AG04450 (cell line): ENCODE results near the gene KIF6. TPM values are rescaled to one million over a fixed set of nuclear protein-coding genes. Genes with fewer than 3 reads are reported as not detected.
"Not testable (repeated sequence)": the region's sequence is repeated elsewhere in the genome, so short reads cannot be mapped to it uniquely, and the experiment has no call there.

ENCODE experiments used
- CTCF ChIA-PET: fragments of 300-600, 350-600 bp; formaldehyde crosslinking; extraction: SDS; loops from one replicate; lab custom pipeline; 2022; ENCODE audit warnings: antibody characterized with exemption, inconsistent platforms; lab: Charles Lee
- POLR2A ChIA-PET: fragments of 350-600 bp; formaldehyde crosslinking; extraction: SDS; loops from one replicate; lab custom pipeline; 2021; ENCODE audit warnings: antibody characterized with exemption, inconsistent platforms; lab: Yijun Ruan, JAX
- DNase-seq: peaks from one replicate; pipeline ENCODE4 v3.0.0-alpha.2; 2011; ENCODE audit warnings: low read depth, low spot score
- H3K27ac ChIP-seq: one replicate; pipeline ENCODE4 v1.5.1; 2012; ENCODE audit warnings: low read depth, low read length, control low read depth
- H3K27me3 ChIP-seq: one replicate; pipeline ENCODE4 v1.6.0; 2012; ENCODE audit warnings: low read length; ENCODE audit not compliant: control insufficient read depth, insufficient read depth
- H3K4me3 ChIP-seq: 2 replicates; pipeline ENCODE4 v1.5.1; 2011; ENCODE audit warnings: mild to moderate bottlenecking, low read depth, low read length, control low read depth
- H3K9me3 ChIP-seq: 2 replicates; pipeline ENCODE4 v1.5.1; 2012; ENCODE audit warnings: low read length; ENCODE audit not compliant: control insufficient read depth, insufficient read depth
- polyA plus RNA-seq: library from polyadenylated mRNA; depleted of rRNA; stranded (reverse); fragments of >200 nt; gene quantifications from 2 replicates; pipeline ENCODE4 v1.2.3, GENCODE V29; 2011
- TF ChIP-seq, protein P1 (sequence below): IDR thresholded peaks from 2 replicates; pipeline ENCODE4 v1.5.1; 2011; ENCODE audit warnings: low read depth, low read length, control low read depth, inconsistent platforms

Gene KIF6
- polyA plus RNA-seq, 1 experiment = 0.02 TPM

DNA sequence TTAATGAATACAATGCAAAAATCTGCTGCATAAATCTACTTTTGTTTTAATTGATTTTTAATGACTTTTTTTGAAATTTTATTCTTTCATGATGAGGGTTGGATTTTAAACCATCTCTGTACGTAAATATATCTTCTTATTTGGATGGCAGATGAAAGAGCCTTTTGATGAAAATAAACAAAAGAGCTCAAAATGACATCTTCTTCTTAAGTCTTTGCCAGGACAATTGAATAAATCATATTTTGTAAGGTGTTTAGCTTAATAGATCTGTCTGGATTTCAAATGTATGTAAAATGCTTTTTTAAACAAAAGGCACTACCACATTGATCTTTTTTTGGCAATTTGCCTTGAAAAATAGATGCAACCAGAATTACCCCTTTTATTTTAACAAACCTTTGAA, 39.3 kb downstream of the KIF6 start:
- Histone ChIP-seq H3K9me3 (no peaks in the 10 kb centered on the region), H3K27ac (no peak overlapping the region), H3K4me3 (no peak overlapping the region), H3K27me3 (no peaks in the 10 kb centered on the region)
- POLR2A ChIA-PET = no interaction called here
- no peak for DNase-seq
- CTCF ChIA-PET = no interaction called here
- TF ChIP-seq, protein P1, sequence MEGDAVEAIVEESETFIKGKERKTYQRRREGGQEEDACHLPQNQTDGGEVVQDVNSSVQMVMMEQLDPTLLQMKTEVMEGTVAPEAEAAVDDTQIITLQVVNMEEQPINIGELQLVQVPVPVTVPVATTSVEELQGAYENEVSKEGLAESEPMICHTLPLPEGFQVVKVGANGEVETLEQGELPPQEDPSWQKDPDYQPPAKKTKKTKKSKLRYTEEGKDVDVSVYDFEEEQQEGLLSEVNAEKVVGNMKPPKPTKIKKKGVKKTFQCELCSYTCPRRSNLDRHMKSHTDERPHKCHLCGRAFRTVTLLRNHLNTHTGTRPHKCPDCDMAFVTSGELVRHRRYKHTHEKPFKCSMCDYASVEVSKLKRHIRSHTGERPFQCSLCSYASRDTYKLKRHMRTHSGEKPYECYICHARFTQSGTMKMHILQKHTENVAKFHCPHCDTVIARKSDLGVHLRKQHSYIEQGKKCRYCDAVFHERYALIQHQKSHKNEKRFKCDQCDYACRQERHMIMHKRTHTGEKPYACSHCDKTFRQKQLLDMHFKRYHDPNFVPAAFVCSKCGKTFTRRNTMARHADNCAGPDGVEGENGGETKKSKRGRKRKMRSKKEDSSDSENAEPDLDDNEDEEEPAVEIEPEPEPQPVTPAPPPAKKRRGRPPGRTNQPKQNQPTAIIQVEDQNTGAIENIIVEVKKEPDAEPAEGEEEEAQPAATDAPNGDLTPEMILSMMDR = no peak

DNA sequence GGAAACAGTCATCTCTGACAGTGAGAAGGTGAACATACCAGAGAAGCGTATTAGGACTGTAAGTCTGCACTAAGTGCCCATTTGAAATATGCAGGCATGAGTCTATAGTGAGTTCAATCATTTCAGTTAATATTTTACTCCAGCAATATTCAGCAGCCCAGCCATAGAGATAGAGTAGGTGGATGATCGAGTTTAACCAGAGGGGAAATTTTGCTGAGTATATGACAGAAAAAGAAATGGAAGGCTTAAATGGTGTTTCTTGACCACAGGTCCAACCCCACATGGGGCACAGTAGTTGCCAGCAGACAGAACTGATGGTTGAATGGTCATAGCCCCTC, 39.8 kb downstream of the KIF6 start:
- TF ChIP-seq, protein P1 = no peak
- DNase-seq = no peak
- POLR2A ChIA-PET = no interaction called here
- Histone ChIP-seq H3K4me3 (no peak overlapping the region), H3K27me3 (no peaks in the 10 kb centered on the region), H3K27ac (no peak overlapping the region), H3K9me3 (no peaks in the 10 kb centered on the region)
- CTCF ChIA-PET = no interaction called here

DNA sequence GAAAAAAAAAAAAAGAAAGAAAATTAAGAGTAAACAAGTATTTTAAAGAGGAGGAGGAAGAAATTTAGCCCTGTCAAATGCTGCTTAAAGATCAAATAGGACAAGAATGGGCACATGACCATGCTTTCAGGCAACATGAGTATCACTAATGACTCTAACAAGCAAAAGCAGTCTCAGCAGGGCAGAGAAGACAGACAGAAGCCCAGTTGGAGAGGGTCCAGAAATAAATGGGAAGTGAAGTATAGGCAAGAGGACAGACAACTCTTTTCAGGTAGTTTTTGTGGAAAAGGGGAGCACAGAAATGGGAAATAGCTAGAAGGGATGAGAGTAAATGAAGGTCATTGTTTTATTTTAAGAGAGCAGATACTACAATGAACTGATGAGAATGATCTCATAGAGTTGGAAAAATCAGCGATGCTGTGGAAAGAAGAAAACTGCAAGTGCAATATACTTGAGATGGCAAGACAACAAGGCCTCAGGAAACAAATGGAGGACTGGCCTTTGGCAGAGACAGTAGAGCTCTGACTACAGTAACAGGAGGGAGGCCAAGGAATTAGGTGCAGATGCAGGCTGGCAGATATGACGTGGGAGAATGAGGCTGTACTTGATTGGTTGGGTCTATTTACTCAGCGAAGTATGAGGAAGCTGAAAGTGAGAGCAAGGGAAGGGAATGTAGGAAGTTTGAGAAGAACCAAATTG, 40.3 kb downstream of the KIF6 start:
- CTCF ChIA-PET = interaction anchor here (0.7 kb wide), 1 partner anchor 18 kb away, joined by 3 read pairs; no protein-coding TSS in a partner anchor
- no peaks in the 10 kb centered on the region for H3K27me3 ChIP-seq
- no peaks in the 10 kb centered on the region for H3K9me3 ChIP-seq
- POLR2A ChIA-PET = no interaction called here
- no peak for DNase-seq
- TF ChIP-seq, protein P1 = no peak
- H3K4me3 ChIP-seq = no peak overlapping the region
- no peak overlapping the region for H3K27ac ChIP-seq

DNA sequence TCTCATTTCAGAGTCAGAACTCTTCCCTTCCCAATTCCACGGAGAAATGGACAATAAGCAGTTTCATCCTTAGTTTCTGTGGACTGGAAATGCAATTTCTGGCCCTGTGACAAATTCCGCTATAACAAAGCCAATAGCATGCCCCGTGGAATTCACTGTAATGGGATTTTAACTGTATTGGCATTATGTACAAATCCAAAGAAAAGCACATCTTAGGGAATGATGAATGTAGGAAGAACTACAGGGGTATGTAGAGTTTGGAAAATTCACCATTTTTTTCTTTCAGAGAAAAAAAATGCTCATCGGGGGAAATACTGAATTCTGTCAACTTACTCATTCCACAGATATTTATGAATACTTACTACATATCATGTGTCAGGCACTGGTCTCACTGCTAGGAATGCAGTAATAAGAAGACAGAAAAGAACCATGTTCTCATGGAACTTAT, 43.5 kb downstream of the KIF6 start:
- H3K27ac ChIP-seq = no peak overlapping the region
- TF ChIP-seq, protein P1 = no peak
- ChIA-PET POLR2A (no interaction called here), CTCF (no interaction called here)
- no peak overlapping the region for H3K4me3 ChIP-seq
- H3K9me3 ChIP-seq = no peaks in the 10 kb centered on the region
- DNase-seq = no peak
- H3K27me3 ChIP-seq = no peaks in the 10 kb centered on the region

DNA sequence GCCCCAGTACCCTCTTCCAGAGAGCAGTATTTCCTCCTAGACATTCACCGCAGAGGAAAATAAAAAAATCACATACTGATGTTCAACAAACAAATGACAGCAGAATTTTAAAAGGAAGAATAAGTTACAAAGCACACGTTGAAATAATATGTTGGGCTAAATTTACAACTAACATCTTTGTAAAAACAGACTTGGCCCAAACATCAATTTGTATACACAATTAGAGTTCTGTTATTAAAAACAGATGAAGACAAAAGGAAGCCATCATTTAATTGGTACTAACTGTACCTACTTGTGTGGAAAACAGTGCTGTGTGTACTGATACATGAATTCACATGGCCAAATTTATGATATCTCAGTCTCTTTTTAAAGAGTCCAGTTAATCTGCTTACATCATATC, 46.3 kb downstream of the KIF6 start:
- POLR2A ChIA-PET = no interaction called here
- CTCF ChIA-PET = no interaction called here
- H3K27ac ChIP-seq = no peak overlapping the region

DNA sequence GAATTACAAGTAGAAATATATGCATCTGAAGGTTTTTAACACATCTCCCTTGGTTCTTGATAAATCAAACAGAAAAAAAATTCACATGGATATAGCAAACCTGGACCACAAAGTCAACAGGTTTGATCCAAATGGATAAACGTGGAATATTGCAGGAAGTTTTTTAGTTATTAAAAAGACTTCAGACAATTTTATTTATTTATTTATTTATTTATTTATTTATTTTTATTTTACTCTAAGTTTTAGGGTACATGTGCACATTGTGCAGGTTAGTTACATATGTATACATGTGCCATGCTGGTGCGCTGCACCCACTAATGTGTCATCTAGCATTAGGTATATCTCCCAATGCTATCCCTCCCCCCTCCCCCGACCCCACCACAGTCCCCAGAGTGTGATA, 47.9 kb downstream of the KIF6 start:
- DNase-seq, H3K4me3 ChIP-seq, H3K9me3 ChIP-seq, POLR2A ChIA-PET, H3K27ac ChIP-seq, CTCF ChIA-PET, H3K27me3 ChIP-seq: not testable (repeated sequence)

More for the DNA sequence above, 46.3 kb downstream of the KIF6 start:
- TF ChIP-seq, protein P1 = no peak
- no peak for DNase-seq
- Histone ChIP-seq H3K27me3 (no peaks in the 10 kb centered on the region), H3K4me3 (no peak overlapping the region), H3K9me3 (no peaks in the 10 kb centered on the region)
